Right lobe of liver (tissue), 6 donors: ENCODE results near the gene CAMTA1. TPM values are rescaled to one million over a fixed set of nuclear protein-coding genes. Genes with fewer than 3 reads are reported as not detected.

Experiments
- ATAC-seq, 4 donors: fragments of 200-7000 bp; cut with Tn5 transposase; one replicate each; pipeline ENCODE4 v1.9.1; 2020; ENCODE audit warnings: mild to moderate bottlenecking in 4 of 4, moderate library complexity in 4 of 4
- DNase-seq, 3 donors: peaks; one replicate each; pipeline ENCODE4 v3.0.0-alpha.2; 2020
- H3K27ac ChIP-seq, 3 donors: fragments of 200-600 bp; one replicate each; pipeline ENCODE4 v1.8.0; 2022
- H3K27me3 ChIP-seq, 2 donors: fragments of 200-600 bp; one replicate each; pipeline ENCODE4 v1.8.0; 2022
- H3K36me3 ChIP-seq, 4 donors: fragments of 200-600 bp; sonication (generic) in 1 of 4; one replicate each; pipeline versions ENCODE4 v1.5.1 to v1.8.0; 2017 to 2022; ENCODE audit warnings: control low read depth in 1 of 4
- H3K4me1 ChIP-seq, 4 donors: fragments of 200-600 bp; sonication (generic) in 1 of 4; one replicate each; pipeline versions ENCODE4 v1.5.1 to v1.8.0; 2017 to 2022; ENCODE audit warnings: control low read depth in 1 of 4
- H3K4me3 ChIP-seq, 3 donors: fragments of 200-600 bp; one replicate each; pipeline ENCODE4 v1.8.0; 2022
- H3K9me3 ChIP-seq, 4 donors: fragments of 200-600 bp; sonication (generic) in 1 of 4; one replicate each; pipeline versions ENCODE4 v1.5.1 to v1.8.0; 2017 to 2022; ENCODE audit warnings: control low read depth in 1 of 4
- CTCF ChIP-seq, 4 donors: fragments of 200-600 bp in 3 of 4; fragments of 450-650 bp in 1 of 4; IDR thresholded peaks; one replicate each; pipeline versions ENCODE4 v1.5.1 to v1.8.0; 2016 to 2022; ENCODE audit warnings: antibody characterized with exemption in 4 of 4, mild to moderate bottlenecking in 2 of 4
- POLR2A ChIP-seq: fragments of 450-650 bp; IDR thresholded peaks from one replicate; pipeline ENCODE4 v1.6.1; 2017; ENCODE audit warnings: antibody characterized with exemption, mild to moderate bottlenecking
- WGBS: methylation state at CpG from one replicate; pipeline ENCODE4 v1.1.6; 2018; ENCODE audit warnings: low coverage, low lambda C conversion rate; ENCODE audit not compliant: insufficient coverage; ENCODE audit errors: missing lambda C conversion rate; 5-methylcytosine and 5-hydroxymethylcytosine counted together
- intact Hi-C, 2 donors: fragments of 100-400 bp; cut with DNase I; formaldehyde crosslinking; loops; one replicate each; pipeline versions ENCODE4 v1.11.2 to v1.14.1; 2022
- total RNA-seq, 6 experiments: library from RNA; depleted of rRNA in 2 of 6; stranded (reverse); fragments of >200 nt in 2 of 6; fragmentation: NEBNext Ultra II Directional in 3 of 6; extraction: Animal tissue kit (Norgen Biotek cat#: 25700) in 3 of 6; gene quantifications; one replicate each; pipeline versions ENCODE4 v1.1.0 to v1.2.4, GENCODE V29; 2016 to 2023
- donor health status: DM: no; HTN: yes; CAD: no.
- donor health status: DM: no; HTN: no; CAD: no.
- donor health status: DM: no; HTN: no; CAD: no.
- donor health status: DM: no; HTN: yes; CAD: no.
- donor health status: DM: no; HTN: yes; CAD: no.

The CAMTA1 gene
- total RNA-seq, 6 experiments from 2014 or later = 32.3 to 49.4 (median 37.2) TPM

DNA sequence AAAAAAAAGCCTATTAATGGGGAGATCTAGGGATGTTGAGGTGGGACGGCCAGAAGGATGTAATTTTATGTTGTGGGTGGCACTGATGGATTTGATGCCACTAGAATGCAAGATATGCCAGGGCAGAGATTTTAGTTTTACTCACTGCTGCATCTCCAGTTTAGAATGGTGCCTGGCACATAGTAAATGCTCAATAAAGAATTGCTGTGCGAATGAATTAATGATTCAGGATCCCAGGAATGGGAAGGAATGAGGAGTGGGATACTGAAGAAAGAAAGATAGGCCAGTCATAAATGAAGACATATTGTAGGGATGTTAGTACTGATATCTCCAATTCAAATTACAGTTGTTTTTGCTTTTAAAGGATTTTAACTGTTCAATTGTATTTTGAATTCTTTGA, 72.6 kb downstream of the CAMTA1 start:
- H3K4me3 ChIP-seq = no peak overlapping the region
- H3K9me3 ChIP-seq = peaks cover 0 to 4% (median 0%) of the 10 kb centered on the region in 4 donors
- H3K27ac ChIP-seq = no peak overlapping the region
- DNase-seq (no peak), ATAC-seq (no peak)
- H3K27me3 ChIP-seq = no peaks in the 10 kb centered on the region
- no peaks in the 10 kb centered on the region for H3K4me1 ChIP-seq
- intact Hi-C loops = no loop called here
- 94% methylated on average over 2 of the region's 2 CpGs for WGBS
- H3K36me3 ChIP-seq = peaks cover 0 to 2% (median 0%) of the 10 kb centered on the region in 4 donors
- TF ChIP-seq POLR2A = no peak
- TF ChIP-seq CTCF (IDR thresholded peaks at IDR 0.05) = no peak

- H3K4me3 ChIP-seq = no peak overlapping the region
- TF ChIP-seq POLR2A (no peak), CTCF (IDR thresholded peaks at IDR 0.05) (no peak)
- no peaks in the 10 kb centered on the region for H3K9me3 ChIP-seq
- WGBS = 87% methylated on average over 3 of the region's 3 CpGs
- no peak for DNase-seq
- no peaks in the 10 kb centered on the region for H3K36me3 ChIP-seq
- H3K4me1 ChIP-seq = no peaks in the 10 kb centered on the region
- H3K27me3 ChIP-seq = no peaks in the 10 kb centered on the region
- ATAC-seq = no peak
- no peak overlapping the region for H3K27ac ChIP-seq
- intact Hi-C loops = no loop called here
Observed at GRCh38 chr1:6858596-6858995, 73.3 kb downstream of the CAMTA1 start.

GRCh38 chr1:6859415-6860343, 74.4 kb downstream of the CAMTA1 start:
- WGBS = 83% methylated on average over 6 of the region's 7 CpGs
- DNase-seq = no peak

DNA sequence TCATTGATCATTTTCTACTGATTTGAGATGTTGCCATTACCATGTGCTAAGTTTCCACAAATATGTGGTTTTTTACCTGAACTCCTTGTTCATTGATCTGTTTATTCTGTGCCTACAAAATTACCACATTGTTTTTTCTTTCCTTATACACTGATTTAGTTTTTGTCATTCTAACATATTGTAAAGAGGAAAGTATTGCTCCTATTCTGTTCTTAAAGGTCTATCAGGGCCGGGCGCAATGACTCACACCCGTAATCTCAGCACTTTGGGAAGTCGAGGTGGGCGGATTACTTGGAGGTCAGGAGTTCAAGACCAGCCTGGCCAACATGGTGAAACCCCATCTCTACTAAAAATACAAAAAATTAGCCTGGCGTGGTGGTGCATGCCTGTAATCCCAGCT, 75.1 kb downstream of the CAMTA1 start:
- ATAC-seq (no peak), DNase-seq (no peak)
- Histone ChIP-seq H3K9me3 (no peaks in the 10 kb centered on the region), H3K4me1 (no peaks in the 10 kb centered on the region), H3K27ac (no peak overlapping the region), H3K36me3 (no peaks in the 10 kb centered on the region), H3K27me3 (no peaks in the 10 kb centered on the region), H3K4me3 (no peak overlapping the region)
- TF ChIP-seq CTCF (IDR thresholded peaks at IDR 0.05) = no peak
- no peak for TF ChIP-seq POLR2A
- intact Hi-C loops = no loop called here
- 84% methylated on average over 6 of the region's 6 CpGs for WGBS

More at GRCh38 chr1:6859415-6860343, 74.4 kb downstream of the CAMTA1 start:
- Histone ChIP-seq H3K4me1 (no peaks in the 10 kb centered on the region), H3K27me3 (no peaks in the 10 kb centered on the region), H3K36me3 (no peaks in the 10 kb centered on the region), H3K4me3 (no peak overlapping the region), H3K27ac (peak overlapping the region in 1 of 3 donors; percentile 5), H3K9me3 (no peaks in the 10 kb centered on the region)
- peak in 1 of 4 donors; percentile 85 for ATAC-seq
- TF ChIP-seq POLR2A (no peak), CTCF (IDR thresholded peaks at IDR 0.05) (no peak)
- intact Hi-C loops = no loop called here
